Keratinocyte (primary cell): ENCODE data around the gene PIP4K2C. TPM values are rescaled to one million over a fixed set of nuclear protein-coding genes. Genes with fewer than 3 reads are reported as not detected.

Source experiments
- DNase-seq: peaks from one replicate; pipeline ENCODE4 v3.0.0-alpha.2; 2011; ENCODE audit warnings: low read depth, missing footprints, low spot score
- FAIRE-seq: peaks from 2 replicates; lab custom pipeline; 2011; peaks lifted over from hg19 to GRCh38; lab: Jason Lieb, UNC
- H2AFZ ChIP-seq: 2 replicates; pipeline ENCODE4 v1.6.0; 2012; ENCODE audit warnings: low read length, control low read depth, inconsistent platforms; ENCODE audit not compliant: control insufficient read depth
- H3K27ac ChIP-seq: 2 replicates; pipeline ENCODE4 v1.5.1; 2011; ENCODE audit warnings: low read length; ENCODE audit not compliant: control insufficient read depth, insufficient read depth
- H3K27me3 ChIP-seq: 3 replicates; pipeline ENCODE4 v1.6.0; 2011; ENCODE audit warnings: low read length; ENCODE audit not compliant: control insufficient read depth, insufficient read depth; ENCODE audit errors: extremely low read depth
- H3K36me3 ChIP-seq, 2 experiments: 2 replicates in 1 of 2; 3 replicates in 1 of 2; pipeline ENCODE4 v1.5.1; 2011; ENCODE audit warnings: low read length in 2 of 2, mild to moderate bottlenecking in 1 of 2; ENCODE audit not compliant: control insufficient read depth in 2 of 2, insufficient read depth in 2 of 2; ENCODE audit errors: extremely low read depth in 1 of 2
- H3K4me1 ChIP-seq: 3 replicates; pipeline ENCODE4 v1.5.1; 2011; ENCODE audit warnings: low read length; ENCODE audit not compliant: control insufficient read depth, insufficient read depth; ENCODE audit errors: extremely low read depth
- H3K4me2 ChIP-seq: 3 replicates; pipeline ENCODE4 v1.6.0; 2011; ENCODE audit warnings: low read depth, low read length; ENCODE audit not compliant: control insufficient read depth, insufficient read depth; ENCODE audit errors: extremely low read depth
- H3K4me3 ChIP-seq, 3 experiments: fragments of 200-600 bp in 1 of 3; sonication (generic) in 1 of 3; 2 replicates in 2 of 3; 3 replicates in 1 of 3; pipeline ENCODE4 v1.5.1; 2011 to 2016; ENCODE audit warnings: low read length in 3 of 3, mild to moderate bottlenecking in 3 of 3, control low read depth in 2 of 3, inconsistent platforms in 1 of 3, low read depth in 1 of 3, mixed read lengths in 1 of 3, mixed run types in 1 of 3, moderate library complexity in 1 of 3; ENCODE audit not compliant: control insufficient read depth in 2 of 3, insufficient read depth in 2 of 3; ENCODE audit errors: extremely low read depth in 1 of 3
- H3K79me2 ChIP-seq: 2 replicates; pipeline ENCODE4 v1.6.0; 2012; ENCODE audit warnings: low read length; ENCODE audit not compliant: control insufficient read depth, insufficient read depth
- H3K9ac ChIP-seq: 3 replicates; pipeline ENCODE4 v1.6.0; 2011; ENCODE audit warnings: low read length; ENCODE audit not compliant: control insufficient read depth, insufficient read depth; ENCODE audit errors: extremely low read depth
- H3K9me1 ChIP-seq: 3 replicates; pipeline ENCODE4 v1.6.0; 2011; ENCODE audit warnings: low read length; ENCODE audit not compliant: control insufficient read depth, insufficient read depth; ENCODE audit errors: extremely low read depth
- H3K9me3 ChIP-seq: 2 replicates; pipeline ENCODE4 v1.5.1; 2012; ENCODE audit warnings: low read depth, low read length; ENCODE audit not compliant: control insufficient read depth
- H4K20me1 ChIP-seq: 3 replicates; pipeline ENCODE4 v1.6.0; 2011; ENCODE audit warnings: low read length; ENCODE audit not compliant: control insufficient read depth, insufficient read depth; ENCODE audit errors: extremely low read depth
- CTCF ChIP-seq, 3 experiments: IDR thresholded peaks in 1 of 3; conservative IDR thresholded peaks in 1 of 3; optimal IDR thresholded peaks in 1 of 3; 2 replicates in 2 of 3; 3 replicates in 1 of 3; pipeline versions ENCODE3 to v1.5.1; 2011; ENCODE audit warnings: low read length in 3 of 3, mild to moderate bottlenecking in 3 of 3, moderate library complexity in 2 of 3, control low read depth in 1 of 3, inconsistent platforms in 1 of 3; ENCODE audit not compliant: insufficient read depth in 2 of 3; ENCODE audit errors: extremely low read depth in 1 of 3
- EZH2 ChIP-seq: IDR thresholded peaks from one replicate; pipeline ENCODE4 v1.6.1; 2012; ENCODE audit warnings: inconsistent platforms, mild to moderate bottlenecking, low read length, moderate library complexity
- dilution Hi-C: fragments of 300-500 bp; cut with MboI; formaldehyde crosslinking; loops from one replicate; pipeline ENCODE4 v1.7.0; 2020; ENCODE audit warnings: low sequenced_read_pairs; ENCODE audit not compliant: extremely low pct_ligation_motif_present
- polyA plus RNA-seq, 5 experiments: library from polyadenylated mRNA; depleted of rRNA in 3 of 5; stranded (reverse) in 3 of 5; stranded (forward) in 1 of 5; unstranded in 1 of 5; fragments of >200 nt; gene quantifications; 1 replicate in 1 of 5; 2 replicates in 3 of 5; 3 replicates in 1 of 5; pipeline versions ENCODE4 v1.2.1 to v1.2.3, GENCODE V29; 2011 to 2012; ENCODE audit warnings: missing spikeins in 2 of 5, low read depth in 1 of 5, low replicate concordance in 1 of 5

PIP4K2C gene
- polyA plus RNA-seq, 1 donor (not counting 4 experiments of a cell fraction or from before 2014, with no cell fraction given) = 93.6 TPM

- Histone ChIP-seq H3K4me1 (peaks cover 12% of the 10 kb centered on the region), H2AFZ (no peak overlapping the region), H3K9me3 (no peaks in the 10 kb centered on the region), H4K20me1 (no peaks in the 10 kb centered on the region), H3K79me2 (no peaks in the 10 kb centered on the region), H3K4me2 (peak overlapping the region; percentile 46), H3K27ac (no peak overlapping the region), H3K9ac (no peak overlapping the region), H3K36me3 (peaks cover 12 to 23% of the 10 kb centered on the region in 2 experiments), H3K4me3 (no peak overlapping the region), H3K27me3 (peaks cover 12% of the 10 kb centered on the region), H3K9me1 (peaks cover 3% of the 10 kb centered on the region)
- FAIRE-seq (no peak), DNase-seq (no peak)
- TF ChIP-seq CTCF (optimal IDR thresholded peaks at IDR 0.05 in 1 of 3, IDR thresholded peaks at IDR 0.05 in 1 of 3, conservative IDR thresholded peaks at IDR 0.05 in 1 of 3; ENCODE audit: extremely low read depth in 1 of 3, insufficient read depth in 2 of 3, low read length in 3 of 3) (no peak), EZH2 (no peak)
- dilution Hi-C loops = no loop called here
Observed at GRCh38 chr12:57603324-57603723, 12.3 kb downstream of the PIP4K2C start.

GRCh38 chr12:57603815-57604453 lies 12.9 kb downstream of the PIP4K2C start:
- no peak overlapping the region for H2AFZ ChIP-seq
- peaks cover 17% of the 10 kb centered on the region for H3K27me3 ChIP-seq
- peak overlapping the region; percentile 71 for H3K9ac ChIP-seq
- H3K9me3 ChIP-seq = no peaks in the 10 kb centered on the region
- H3K4me1 ChIP-seq = peaks cover 12% of the 10 kb centered on the region
- peak overlapping the region; percentile 89 for H3K4me2 ChIP-seq
- DNase-seq (peak; percentile 17), FAIRE-seq (peak; percentile 59)
- dilution Hi-C loops = no loop called here
- peak overlapping the region; percentile 44 to 73 (median 52) for H3K4me3 ChIP-seq
- H3K36me3 ChIP-seq = peaks cover 12 to 20% of the 10 kb centered on the region in 2 experiments
- peak overlapping the region; percentile 31 for H3K27ac ChIP-seq
- H3K9me1 ChIP-seq = peaks cover 3% of the 10 kb centered on the region
- TF ChIP-seq EZH2 (no peak), CTCF (optimal IDR thresholded peaks at IDR 0.05 in 1 of 3, IDR thresholded peaks at IDR 0.05 in 1 of 3, conservative IDR thresholded peaks at IDR 0.05 in 1 of 3; ENCODE audit: extremely low read depth in 1 of 3, insufficient read depth in 2 of 3, low read length in 3 of 3) (no peak)
- H4K20me1 ChIP-seq = no peaks in the 10 kb centered on the region
- no peaks in the 10 kb centered on the region for H3K79me2 ChIP-seq
